ENCODE data around the gene G2E3. TPM values are rescaled to one million over a fixed set of nuclear protein-coding genes. Genes with fewer than 3 reads are reported as not detected.

G2E3 gene
- polyA plus RNA-seq (2013, experiment 1 of 2), result 29.6 TPM
- 36.5 TPM for polyA plus RNA-seq (2013, experiment 2 of 2)

GRCh38 chr14:30558675-30559555, at the start of gene G2E3:
Gene G2E3, plus strand, starts transcription at chr14:30559158. Its CDS starts 21,922 bp downstream, at chr14:30581080.
- peaks cover 10% of the 10 kb centered on the region; the same call in 1 of the 2 replicates for H3K36me3 ChIP-seq (ENCODE audit: insufficient read depth, low read length)
- H3K27me3 ChIP-seq (ENCODE audit: insufficient read depth, low read length), result no peaks in the 10 kb centered on the region
- H3K4me3 ChIP-seq (ENCODE audit: low read length), result peak within 1 kb of the TSS; percentile 100
- peak within 1 kb of the TSS; percentile 81 for H3K27ac ChIP-seq (ENCODE audit: low read depth, low read length)
- whole genome bisulfite sequencing, result 4% methylated on average over 62 of the region's 62 CpGs
- no peaks in the 10 kb centered on the region for H3K9me3 ChIP-seq (ENCODE audit: insufficient read depth, low read depth, low read length)
- H3K4me1 ChIP-seq (ENCODE audit: insufficient read depth, low read length), result peaks cover 20% of the 10 kb centered on the region
- H3K9ac ChIP-seq (ENCODE audit: low read depth, low read length), result peak within 1 kb of the TSS; percentile 95

DNA sequence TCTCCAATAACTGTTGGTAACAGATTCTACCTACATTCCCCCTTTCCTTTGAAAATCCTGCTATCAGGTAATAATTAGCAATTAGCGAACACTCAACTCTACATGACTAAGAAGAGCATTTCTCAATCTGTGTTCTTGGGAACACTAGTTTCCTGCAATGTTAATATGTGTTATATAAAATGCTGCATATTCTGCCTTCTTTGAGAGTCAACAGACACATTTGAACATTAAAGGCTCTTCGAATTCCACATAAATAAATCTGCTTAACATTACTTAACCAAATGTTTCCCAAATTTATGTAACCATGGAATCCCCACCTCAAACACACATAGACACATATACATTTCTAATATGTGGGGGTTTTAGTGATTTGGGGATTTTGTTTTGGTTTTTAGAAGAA, 41.2 kb upstream of the G2E3 start:
- no peaks in the 10 kb centered on the region for H3K36me3 ChIP-seq (ENCODE audit: insufficient read depth, low read length)
- H3K27me3 ChIP-seq (ENCODE audit: insufficient read depth, low read length), result no peaks in the 10 kb centered on the region
- peaks cover 5% of the 10 kb centered on the region; the same call in 1 of the 2 replicates for H3K4me1 ChIP-seq (ENCODE audit: insufficient read depth, low read length)
- 90% methylated on average over 2 of the region's 2 CpGs for WGBS
- H3K9me3 ChIP-seq (ENCODE audit: insufficient read depth, low read depth, low read length), result no peaks in the 10 kb centered on the region
- no peak overlapping the region for H3K27ac ChIP-seq (ENCODE audit: low read depth, low read length)
- no peak overlapping the region for H3K4me3 ChIP-seq (ENCODE audit: low read length)
- H3K9ac ChIP-seq (ENCODE audit: low read depth, low read length), result no peak overlapping the region

GRCh38 chr14:30518867-30519560, 39.9 kb upstream of the G2E3 start:
- Histone ChIP-seq H3K36me3 (ENCODE audit: insufficient read depth, low read length) (no peaks in the 10 kb centered on the region), H3K9me3 (ENCODE audit: insufficient read depth, low read depth, low read length) (no peaks in the 10 kb centered on the region), H3K27me3 (ENCODE audit: insufficient read depth, low read length) (no peaks in the 10 kb centered on the region), H3K4me1 (ENCODE audit: insufficient read depth, low read length) (peaks cover 5% of the 10 kb centered on the region; the same call in 1 of the 2 replicates), H3K9ac (ENCODE audit: low read depth, low read length) (no peak overlapping the region), H3K4me3 (ENCODE audit: low read length) (no peak overlapping the region), H3K27ac (ENCODE audit: low read depth, low read length) (no peak overlapping the region)
- 95% methylated on average over 4 of the region's 4 CpGs for WGBS

GRCh38 chr14:30519961-30520360, 39.0 kb upstream of the G2E3 start:
- H3K4me3 ChIP-seq (ENCODE audit: low read length), result no peak overlapping the region
- no peaks in the 10 kb centered on the region for H3K9me3 ChIP-seq (ENCODE audit: insufficient read depth, low read depth, low read length)
- WGBS, result 95% methylated on average over 1 of the region's 1 CpG
- no peak overlapping the region for H3K27ac ChIP-seq (ENCODE audit: low read depth, low read length)
- peaks cover 5% of the 10 kb centered on the region for H3K4me1 ChIP-seq (ENCODE audit: insufficient read depth, low read length)
- H3K27me3 ChIP-seq (ENCODE audit: insufficient read depth, low read length), result no peaks in the 10 kb centered on the region
- no peaks in the 10 kb centered on the region for H3K36me3 ChIP-seq (ENCODE audit: insufficient read depth, low read length)
- H3K9ac ChIP-seq (ENCODE audit: low read depth, low read length), result no peak overlapping the region

- Histone ChIP-seq H3K4me3 (ENCODE audit: low read length) (no peak overlapping the region), H3K9ac (ENCODE audit: low read depth, low read length) (no peak overlapping the region), H3K4me1 (ENCODE audit: insufficient read depth, low read length) (peaks cover 5% of the 10 kb centered on the region), H3K9me3 (ENCODE audit: insufficient read depth, low read depth, low read length) (no peaks in the 10 kb centered on the region), H3K27me3 (ENCODE audit: insufficient read depth, low read length) (no peaks in the 10 kb centered on the region), H3K36me3 (ENCODE audit: insufficient read depth, low read length) (no peaks in the 10 kb centered on the region), H3K27ac (ENCODE audit: low read depth, low read length) (no peak overlapping the region)
- 100% methylated on average over 2 of the region's 2 CpGs for WGBS
Observed at GRCh38 chr14:30520536-30520935, 38.4 kb upstream of the G2E3 start.

GRCh38 chr14:30521899-30522736, 36.8 kb upstream of the G2E3 start:
- Histone ChIP-seq H3K27me3 (ENCODE audit: insufficient read depth, low read length) (no peaks in the 10 kb centered on the region), H3K9ac (ENCODE audit: low read depth, low read length) (no peak overlapping the region), H3K4me3 (ENCODE audit: low read length) (no peak overlapping the region), H3K36me3 (ENCODE audit: insufficient read depth, low read length) (no peaks in the 10 kb centered on the region), H3K27ac (ENCODE audit: low read depth, low read length) (no peak overlapping the region), H3K4me1 (ENCODE audit: insufficient read depth, low read length) (peaks cover 5% of the 10 kb centered on the region), H3K9me3 (ENCODE audit: insufficient read depth, low read depth, low read length) (peaks cover 7% of the 10 kb centered on the region; the same call in 1 of the 2 replicates)
- 50% methylated on average over 5 of the region's 9 CpGs for whole genome bisulfite sequencing

- no peaks in the 10 kb centered on the region for H3K27me3 ChIP-seq (ENCODE audit: insufficient read depth, low read length)
- H3K4me3 ChIP-seq (ENCODE audit: low read length), result no peak overlapping the region
- 96% methylated on average over 2 of the region's 2 CpGs for WGBS
- no peaks in the 10 kb centered on the region for H3K36me3 ChIP-seq (ENCODE audit: insufficient read depth, low read length)
- H3K27ac ChIP-seq (ENCODE audit: low read depth, low read length), result no peak overlapping the region
- H3K9ac ChIP-seq (ENCODE audit: low read depth, low read length), result no peak overlapping the region
- peaks cover 16% of the 10 kb centered on the region for H3K4me1 ChIP-seq (ENCODE audit: insufficient read depth, low read length)
- peaks cover 8% of the 10 kb centered on the region; the same call in 1 of the 2 replicates for H3K9me3 ChIP-seq (ENCODE audit: insufficient read depth, low read depth, low read length)
Observed at GRCh38 chr14:30525833-30526232, 33.1 kb upstream of the G2E3 start.

DNA sequence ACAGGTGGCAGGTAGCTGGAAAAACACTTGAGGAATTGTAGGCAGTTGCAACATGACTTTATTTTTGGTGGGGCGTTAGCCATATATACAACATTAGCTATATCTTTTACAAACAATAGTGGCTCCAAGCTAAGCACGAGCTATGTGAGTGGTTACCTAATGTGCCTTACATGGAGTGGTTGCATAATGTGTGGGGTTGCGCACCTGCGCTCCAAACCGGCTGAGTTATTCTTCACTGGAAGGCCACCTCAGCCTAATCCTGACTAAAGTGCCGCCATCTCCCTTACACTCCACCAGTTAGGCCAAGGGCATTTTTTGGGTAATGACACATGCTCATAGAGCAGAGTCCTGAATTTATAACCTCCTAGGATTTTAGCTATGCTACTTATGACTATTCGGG, 31.8 kb upstream of the G2E3 start:
- peaks cover 11% of the 10 kb centered on the region; the same call in 1 of the 2 replicates for H3K4me1 ChIP-seq (ENCODE audit: insufficient read depth, low read length)
- WGBS, result 95% methylated on average over 7 of the region's 7 CpGs
- H3K27ac ChIP-seq (ENCODE audit: low read depth, low read length), result no peak overlapping the region
- no peaks in the 10 kb centered on the region for H3K27me3 ChIP-seq (ENCODE audit: insufficient read depth, low read length)
- H3K36me3 ChIP-seq (ENCODE audit: insufficient read depth, low read length), result no peaks in the 10 kb centered on the region
- no peak overlapping the region for H3K4me3 ChIP-seq (ENCODE audit: low read length)
- H3K9ac ChIP-seq (ENCODE audit: low read depth, low read length), result no peak overlapping the region
- peaks cover 8% of the 10 kb centered on the region; the same call in 1 of the 2 replicates for H3K9me3 ChIP-seq (ENCODE audit: insufficient read depth, low read depth, low read length)

DNA sequence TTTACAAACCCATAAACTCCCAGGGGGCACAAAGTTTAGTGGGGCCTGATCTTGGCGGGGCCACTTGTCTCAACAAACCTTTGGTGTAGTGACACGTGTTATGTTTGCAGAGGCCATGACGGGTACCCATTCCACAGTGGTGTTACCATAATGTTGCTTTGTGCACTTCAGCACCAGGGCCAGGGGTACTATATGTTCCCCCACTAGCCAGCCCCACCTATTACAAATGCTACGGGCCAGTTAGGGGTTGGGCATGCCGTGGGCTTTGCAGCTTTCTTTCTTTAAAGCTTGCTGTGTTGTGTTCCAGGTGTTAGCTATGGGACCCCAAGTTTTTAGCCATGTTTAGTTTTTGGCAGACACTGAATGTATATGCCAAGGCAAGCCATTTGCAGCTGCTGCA, 30.8 kb upstream of the G2E3 start:
- no peaks in the 10 kb centered on the region for H3K36me3 ChIP-seq (ENCODE audit: insufficient read depth, low read length)
- peaks cover 11% of the 10 kb centered on the region; the same call in 1 of the 2 replicates for H3K4me1 ChIP-seq (ENCODE audit: insufficient read depth, low read length)
- WGBS, result 96% methylated on average over 5 of the region's 5 CpGs
- no peaks in the 10 kb centered on the region for H3K27me3 ChIP-seq (ENCODE audit: insufficient read depth, low read length)
- H3K9me3 ChIP-seq (ENCODE audit: insufficient read depth, low read depth, low read length), result peaks cover 8% of the 10 kb centered on the region; the same call in 1 of the 2 replicates
- no peak overlapping the region for H3K27ac ChIP-seq (ENCODE audit: low read depth, low read length)
- no peak overlapping the region for H3K4me3 ChIP-seq (ENCODE audit: low read length)
- no peak overlapping the region for H3K9ac ChIP-seq (ENCODE audit: low read depth, low read length)

- Histone ChIP-seq H3K4me3 (ENCODE audit: low read length) (no peak overlapping the region), H3K27me3 (ENCODE audit: insufficient read depth, low read length) (no peaks in the 10 kb centered on the region), H3K9me3 (ENCODE audit: insufficient read depth, low read depth, low read length) (peaks cover 8% of the 10 kb centered on the region; the same call in 1 of the 2 replicates), H3K9ac (ENCODE audit: low read depth, low read length) (no peak overlapping the region), H3K27ac (ENCODE audit: low read depth, low read length) (no peak overlapping the region; the same call in 1 of the 2 replicates), H3K4me1 (ENCODE audit: insufficient read depth, low read length) (peaks cover 11% of the 10 kb centered on the region; the same call in 1 of the 2 replicates), H3K36me3 (ENCODE audit: insufficient read depth, low read length) (no peaks in the 10 kb centered on the region)
- 89% methylated on average over 12 of the region's 12 CpGs for WGBS
Observed at GRCh38 chr14:30528778-30529642, 29.9 kb upstream of the G2E3 start.

Data from HUES64 (cell line).